Skin epidermis (tissue), 12 donors: ENCODE results near the gene AVPI1.
"Not testable (repeated sequence)": the region's sequence is repeated elsewhere in the genome, so short reads cannot be mapped to it uniquely, and the experiment has no call there.

Source experiments
- H3K27ac ChIP-seq, 21 experiments: fragments of 200-600 bp; sonication (generic) in 11 of 21; one replicate each; pipeline ENCODE4 v1.5.0; 2020; ENCODE audit warnings: mild to moderate bottlenecking in 3 of 21, inconsistent platforms in 2 of 21, moderate library complexity in 2 of 21
- H3K4me3 ChIP-seq, 7 experiments: fragments of 200-600 bp; sonication (generic) in 2 of 7; one replicate each; pipeline ENCODE4 v1.5.0; 2020; ENCODE audit warnings: inconsistent platforms in 2 of 7, mild to moderate bottlenecking in 2 of 7, moderate library complexity in 1 of 7

AVPI1 gene

DNA sequence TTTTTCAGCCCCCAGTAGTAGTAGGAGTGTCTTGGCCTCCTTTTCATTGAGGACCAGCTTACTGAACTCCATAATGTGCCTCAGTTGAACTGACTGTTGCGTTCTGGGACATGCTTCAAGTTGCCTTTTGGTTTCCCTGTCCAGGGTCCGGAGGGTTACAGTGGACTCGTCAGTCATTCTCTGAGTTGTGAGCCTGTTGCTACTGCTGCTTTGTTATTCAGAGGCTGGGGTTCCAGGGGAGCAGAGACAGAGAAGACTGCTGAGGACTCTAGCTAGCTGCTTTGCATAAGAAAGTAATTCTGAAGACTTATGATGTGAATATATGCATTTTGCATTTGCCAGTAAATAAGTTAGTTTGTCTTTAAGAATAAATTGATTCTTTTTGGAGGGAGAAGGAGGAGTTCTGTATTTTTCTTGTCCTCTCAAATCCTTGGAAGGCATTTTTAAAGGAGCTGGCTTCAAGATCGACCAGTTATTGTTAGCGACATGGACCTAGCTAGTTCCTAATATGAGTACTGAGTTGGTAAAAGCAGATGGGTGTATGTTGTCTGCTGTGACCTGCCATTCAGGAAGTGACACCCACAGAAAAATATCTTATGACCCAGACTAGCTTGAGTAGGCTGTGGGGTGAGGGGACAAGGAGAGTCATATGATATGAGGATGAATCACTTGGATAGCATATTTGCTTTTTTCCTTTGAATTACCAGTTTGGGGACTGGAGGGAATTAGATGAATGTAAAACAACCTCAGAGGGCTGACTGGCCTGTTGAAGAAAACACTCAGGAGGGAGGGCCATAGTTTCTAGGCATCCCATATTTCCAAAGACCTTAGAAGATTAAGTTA, 38.3 kb downstream of the AVPI1 start:
- Histone ChIP-seq H3K27ac (peak overlapping the region in 20 of 21 experiments; percentile 17 to 88 (median 77)), H3K4me3 (no peak overlapping the region)

DNA sequence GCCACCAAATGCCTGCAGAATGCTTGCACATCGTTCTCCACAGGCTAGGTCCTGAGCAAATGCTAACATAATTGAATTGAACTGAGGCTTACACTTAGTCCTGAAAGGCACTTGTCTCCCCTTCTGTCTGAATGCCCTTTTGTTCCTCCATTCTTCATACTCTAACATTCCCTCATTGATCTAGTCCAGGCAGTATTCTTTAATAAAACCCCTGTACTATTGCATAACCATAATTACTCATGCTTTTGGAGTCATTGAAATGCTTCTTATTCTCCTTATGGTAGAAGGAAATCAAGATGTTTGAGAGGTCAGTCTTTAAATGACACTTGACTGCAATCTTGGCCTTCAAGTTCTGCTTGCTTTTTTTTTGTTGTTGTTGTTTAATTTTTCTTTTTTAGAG, 39.5 kb downstream of the AVPI1 start:
- H3K27ac ChIP-seq, result peak overlapping the region in 12 of 21 experiments; percentile 65 to 88 (median 82)
- H3K4me3 ChIP-seq, result no peak overlapping the region

DNA sequence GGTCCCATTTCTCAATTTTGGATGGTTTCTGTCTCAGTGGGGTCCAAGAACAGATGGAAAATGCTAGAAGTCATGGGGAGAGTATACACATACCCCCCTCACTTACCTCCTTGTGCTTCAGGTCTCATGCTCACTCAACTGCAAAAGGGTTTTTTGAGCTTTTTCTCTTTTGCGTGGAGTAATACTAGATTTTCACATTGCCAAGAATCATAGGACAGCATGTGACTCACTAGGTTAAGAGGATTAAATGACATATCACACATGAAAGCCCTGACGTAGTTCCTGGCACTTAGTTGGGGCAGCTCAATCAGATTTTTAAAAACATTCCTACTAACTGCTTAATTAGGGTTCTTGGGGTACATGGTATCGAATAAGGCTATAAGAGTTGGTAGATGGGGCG, 42.1 kb downstream of the AVPI1 start:
- H3K4me3 ChIP-seq, result no peak overlapping the region
- no peak overlapping the region for H3K27ac ChIP-seq

DNA sequence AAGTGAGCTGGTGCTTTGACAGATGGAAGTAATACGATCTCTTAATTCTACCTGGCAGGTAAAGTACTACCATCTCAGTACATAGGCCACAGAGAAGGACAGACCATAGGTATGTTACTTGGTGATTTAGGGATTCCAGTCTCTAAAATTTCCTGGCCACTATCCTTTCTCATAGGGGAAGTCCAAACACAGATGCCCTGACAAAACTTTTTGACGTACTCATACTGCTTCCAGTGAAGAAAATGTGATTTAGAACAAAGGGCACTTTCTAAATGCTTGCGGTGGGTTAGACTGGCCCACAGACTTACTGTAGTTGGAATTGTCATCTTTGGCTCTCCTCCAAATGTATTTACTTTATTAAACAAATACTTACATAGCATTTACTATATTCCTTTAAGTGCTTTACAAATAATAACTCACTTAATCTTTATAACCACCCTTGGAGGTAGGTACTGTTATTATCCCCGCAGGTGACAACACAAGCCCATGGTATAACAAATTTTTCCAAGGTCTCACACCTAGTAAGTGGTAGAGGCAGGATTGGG, 43.5 kb downstream of the AVPI1 start:
- peak overlapping the region in 1 of 21 experiments; percentile 11 for H3K27ac ChIP-seq

DNA sequence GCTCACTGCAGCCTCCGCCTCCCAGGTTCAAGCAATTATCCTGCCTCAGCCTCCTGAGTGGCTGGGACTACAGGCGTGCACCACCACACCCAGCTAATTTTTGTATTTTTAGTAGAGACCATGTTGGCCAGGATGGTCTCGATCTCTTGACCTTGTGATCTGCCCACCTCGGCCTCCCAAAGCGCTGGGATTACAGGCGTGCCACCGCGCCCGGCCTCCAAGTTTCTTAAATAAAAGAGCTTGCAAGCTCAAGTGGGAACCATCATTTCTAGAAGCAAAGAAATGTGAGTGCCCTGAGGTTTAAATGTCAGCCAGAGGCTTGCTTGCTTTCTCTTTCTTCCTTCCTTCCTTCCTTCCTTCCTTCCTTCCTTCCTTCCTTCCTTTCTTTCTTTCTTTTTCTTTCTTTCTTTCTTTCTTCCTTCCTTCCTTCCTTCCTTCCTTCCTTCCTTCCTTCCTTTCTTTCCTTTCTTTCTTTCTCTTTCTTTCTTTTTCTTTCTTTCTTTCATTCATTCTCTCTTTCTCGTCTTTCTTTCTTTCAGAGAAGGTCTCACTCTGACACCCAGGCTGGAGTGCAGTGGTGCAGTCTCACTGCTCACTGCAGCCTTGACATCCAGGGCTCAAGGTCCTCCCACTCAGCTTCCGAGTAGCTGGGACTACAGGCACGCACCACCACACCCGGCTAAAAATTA, 44.4 kb downstream of the AVPI1 start:
- peak overlapping the region in 5 of 21 experiments; percentile 73 to 92 (median 92) for H3K27ac ChIP-seq
- H3K4me3 ChIP-seq, result peak overlapping the region in 1 of 7 experiments; percentile 80

More for the DNA sequence above, 43.5 kb downstream of the AVPI1 start:
- H3K4me3 ChIP-seq, result no peak overlapping the region

DNA sequence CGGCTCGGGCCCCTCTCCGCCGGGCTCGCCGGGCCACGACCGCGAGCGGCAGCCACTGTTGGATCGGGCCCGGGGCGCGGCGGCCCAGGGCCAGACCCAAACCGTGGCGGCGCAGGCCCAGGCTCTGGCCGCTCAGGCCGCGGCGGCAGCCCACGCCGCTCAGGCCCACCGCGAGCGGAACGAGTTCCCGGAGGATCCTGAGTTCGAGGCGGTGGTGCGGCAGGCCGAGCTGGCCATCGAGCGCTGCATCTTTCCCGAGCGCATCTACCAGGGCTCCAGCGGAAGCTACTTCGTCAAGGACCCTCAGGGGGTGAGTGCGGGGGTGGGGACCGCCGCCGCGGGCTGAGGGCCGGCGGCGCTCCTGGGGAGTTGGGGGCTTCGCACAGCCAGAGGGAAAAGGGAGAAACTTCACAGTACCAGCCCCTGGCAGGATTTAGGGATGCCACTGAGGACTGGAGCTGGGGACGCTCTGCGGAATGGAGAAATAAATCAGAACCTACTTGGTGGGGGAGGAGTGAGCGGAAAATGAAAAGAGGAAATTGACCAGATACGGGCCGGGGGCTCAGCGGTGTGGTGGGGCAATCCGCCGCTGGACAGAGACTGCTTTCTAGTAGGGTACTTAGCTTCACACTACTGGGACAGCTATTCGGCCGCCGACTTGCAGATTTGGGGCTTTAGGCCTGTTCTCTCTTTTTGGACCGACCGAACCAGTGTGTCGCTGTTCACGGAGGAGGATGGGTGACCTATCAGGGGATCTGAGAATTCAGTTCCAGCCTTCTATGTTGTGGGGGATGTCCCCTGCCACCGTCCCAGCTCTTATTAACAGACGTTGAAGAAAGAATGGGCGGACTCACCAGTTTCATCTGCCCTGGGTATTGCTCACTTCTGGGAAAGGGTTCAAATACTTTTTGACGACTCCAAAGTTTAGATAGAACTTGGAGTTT, 45.9 kb downstream of the AVPI1 start:
- Histone ChIP-seq H3K27ac (peak overlapping the region; percentile 39 to 93 (median 85)), H3K4me3 (peak overlapping the region; percentile 54 to 89 (median 72))

DNA sequence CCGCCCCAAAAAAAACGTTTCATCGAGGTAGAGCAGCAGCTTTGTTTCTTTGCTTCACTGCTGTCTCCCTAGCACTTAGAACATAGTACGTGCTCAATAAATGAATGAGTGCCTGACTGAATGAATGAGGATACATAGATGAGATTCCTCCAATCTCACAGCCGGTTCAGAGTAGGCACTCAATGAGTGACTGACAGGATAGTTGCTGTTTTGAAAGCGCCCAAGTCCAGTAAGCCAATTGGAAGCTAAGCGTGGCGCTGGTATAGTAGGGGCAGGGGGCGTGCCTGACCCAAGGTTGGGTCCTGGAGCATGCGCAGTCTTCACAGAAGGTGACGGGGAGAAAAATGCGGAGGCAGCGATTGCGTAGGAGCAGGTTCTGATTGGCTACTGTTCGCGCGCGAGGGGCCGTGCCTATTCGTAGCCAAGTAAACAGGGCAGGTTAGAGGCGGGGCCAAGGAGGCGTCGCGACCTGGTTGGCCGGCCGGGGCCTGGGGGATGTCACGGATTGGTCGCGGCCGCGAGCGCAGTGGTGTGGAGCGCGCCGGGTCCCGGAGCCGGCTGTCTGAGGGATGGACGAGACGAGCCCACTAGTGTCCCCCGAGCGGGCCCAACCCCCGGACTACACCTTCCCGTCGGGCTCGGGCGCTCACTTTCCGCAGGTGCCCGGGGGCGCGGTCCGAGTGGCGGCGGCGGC, 46.7 kb downstream of the AVPI1 start, which contains the start of gene PI4K2A:
Gene PI4K2A (plus strand): TSS at position 498 of the 694 bp plus-strand sequence. CDS start 72 bp downstream, at position 570.
- Histone ChIP-seq H3K27ac (peak within 1 kb of the TSS; percentile 39 to 93 (median 85)), H3K4me3 (peak within 1 kb of the TSS; percentile 54 to 89 (median 72))

DNA sequence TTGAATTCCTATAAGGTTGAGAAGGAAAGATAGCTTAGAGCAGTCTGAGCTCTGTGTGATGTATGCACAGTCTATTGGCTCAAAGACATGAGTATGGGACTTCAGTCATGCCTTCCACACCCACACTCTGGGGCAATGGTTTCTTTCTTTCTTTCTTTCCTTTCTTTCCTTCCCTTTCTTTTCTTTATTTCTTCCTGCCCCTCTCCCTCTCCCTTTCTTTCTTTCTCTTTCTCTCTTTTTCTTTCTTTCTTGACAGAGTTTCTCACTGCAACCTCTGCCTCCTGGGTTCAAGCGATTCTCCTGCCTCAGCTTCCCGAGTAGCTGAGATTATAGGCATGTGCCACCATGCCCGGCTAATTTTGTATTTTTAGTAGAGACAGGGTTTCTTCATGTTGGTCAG, 48.0 kb downstream of the AVPI1 start:
- not testable (repeated sequence) for H3K4me3 ChIP-seq, H3K27ac ChIP-seq

DNA sequence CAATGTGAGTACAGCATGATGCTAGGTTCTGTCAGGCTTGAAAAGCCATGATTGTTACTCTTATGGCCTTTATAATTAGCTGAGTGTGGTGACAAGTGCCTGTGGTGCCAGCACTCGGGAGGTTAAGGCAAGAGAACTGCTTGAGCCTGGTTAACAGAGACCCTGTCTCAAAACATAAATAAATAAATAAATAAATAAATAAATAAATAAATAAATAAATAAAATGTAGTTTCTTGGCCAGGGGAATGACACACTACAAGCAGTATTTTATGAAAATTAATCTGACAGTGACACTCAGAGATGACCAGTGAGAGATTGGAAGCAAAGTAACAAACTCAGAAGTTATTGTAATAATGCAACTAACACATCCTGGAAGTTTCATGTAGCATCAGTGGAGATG, 51.5 kb downstream of the AVPI1 start:
- H3K4me3 ChIP-seq, result no peak overlapping the region
- H3K27ac ChIP-seq, result no peak overlapping the region

DNA sequence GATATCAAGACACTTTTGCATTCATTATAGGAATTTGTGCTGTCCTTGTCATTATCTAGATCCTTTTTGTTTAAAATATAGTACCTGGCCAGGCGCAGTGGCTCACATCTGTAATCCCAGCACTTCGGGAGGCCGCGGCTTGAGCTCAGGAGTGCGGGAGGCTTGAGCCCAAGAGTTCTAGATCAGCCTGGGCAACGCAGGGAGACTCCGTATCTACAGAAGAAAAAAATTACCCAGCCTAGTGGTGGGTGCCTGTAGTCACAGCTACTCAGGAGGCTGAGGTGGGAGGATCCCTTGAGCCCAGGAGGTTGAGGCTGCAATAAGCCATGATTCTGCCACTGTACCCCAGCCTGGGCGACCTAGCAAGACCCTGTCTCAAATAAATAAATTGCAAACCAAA, 53.1 kb downstream of the AVPI1 start:
- Histone ChIP-seq H3K4me3 (peak overlapping the region in 6 of 7 experiments; percentile 48 to 80 (median 62)), H3K27ac (peak overlapping the region in 9 of 21 experiments; percentile 48 to 68 (median 60))

DNA sequence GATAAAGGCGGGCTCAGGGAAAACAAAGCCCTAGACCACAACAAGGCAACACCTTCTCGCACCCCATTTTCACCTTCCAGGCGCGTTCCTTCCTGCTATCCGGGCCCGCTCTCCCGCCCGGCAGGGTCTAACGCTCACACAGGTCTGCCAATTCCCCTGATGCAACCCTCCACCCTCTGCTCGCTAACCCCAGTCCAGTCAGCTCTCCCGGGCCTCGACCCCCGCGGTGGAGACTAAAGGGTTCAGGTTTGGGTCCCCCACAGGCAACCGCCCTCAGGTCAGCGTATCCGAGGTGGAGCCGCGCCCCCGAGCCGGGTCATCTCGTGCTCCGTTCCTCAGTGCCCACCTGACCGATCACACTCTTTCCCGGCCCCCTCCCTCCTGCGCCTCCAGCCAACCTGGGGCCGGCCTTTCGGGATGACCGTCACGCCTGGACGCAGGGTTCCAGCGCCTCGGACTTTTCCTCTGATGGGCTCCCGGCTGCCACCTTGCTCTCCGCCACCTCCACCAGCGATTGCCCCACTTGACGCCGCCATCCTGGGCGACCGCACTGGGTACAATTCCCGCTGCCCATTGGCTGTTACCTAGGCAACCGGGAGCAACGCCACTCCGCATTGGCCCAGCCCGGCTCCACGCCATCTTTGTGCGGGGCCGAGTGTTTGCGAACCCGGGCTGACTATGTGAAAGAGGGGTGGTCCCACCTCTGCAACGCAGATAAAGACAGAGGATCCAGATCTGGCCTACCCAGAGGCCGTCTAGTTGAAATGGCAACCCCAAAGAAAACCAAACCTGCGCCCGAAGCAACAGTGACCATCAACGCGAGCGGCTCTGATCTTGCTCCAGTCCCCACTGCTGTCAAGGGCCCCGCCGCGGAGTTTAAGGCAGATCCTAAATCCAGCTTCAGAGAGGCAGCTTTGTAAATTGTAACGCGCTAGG, 53.8 kb downstream of the AVPI1 start, which contains the start of gene MORN4:
Gene MORN4 (minus strand): TSS at position 552 of the 936 bp plus-strand sequence. CDS start 13,847 bp downstream, outside the sequence.
- Histone ChIP-seq H3K4me3 (peak within 1 kb of the TSS; percentile 48 to 80 (median 62)), H3K27ac (peak within 1 kb of the TSS in 16 of 21 experiments; percentile 3 to 68 (median 50))

DNA sequence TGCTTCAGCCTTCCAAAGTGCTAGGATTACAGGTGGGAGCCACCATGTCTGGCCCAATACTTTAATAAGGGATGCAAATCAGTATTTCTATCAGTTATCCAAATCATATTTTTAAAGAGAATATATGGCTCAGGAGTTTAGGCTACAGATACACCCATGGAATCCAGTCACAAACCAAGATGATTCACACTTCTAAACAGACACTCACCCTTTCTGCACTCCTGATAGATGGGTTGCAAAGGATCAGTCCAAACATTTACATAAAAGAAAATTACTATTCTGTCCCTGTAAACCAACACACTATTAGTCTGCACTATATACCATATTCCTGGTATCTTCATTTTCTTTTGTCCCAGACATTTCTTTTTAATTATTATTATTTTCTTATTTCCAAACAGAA, 55.9 kb downstream of the AVPI1 start:
- Histone ChIP-seq H3K4me3 (no peak overlapping the region), H3K27ac (no peak overlapping the region)

DNA sequence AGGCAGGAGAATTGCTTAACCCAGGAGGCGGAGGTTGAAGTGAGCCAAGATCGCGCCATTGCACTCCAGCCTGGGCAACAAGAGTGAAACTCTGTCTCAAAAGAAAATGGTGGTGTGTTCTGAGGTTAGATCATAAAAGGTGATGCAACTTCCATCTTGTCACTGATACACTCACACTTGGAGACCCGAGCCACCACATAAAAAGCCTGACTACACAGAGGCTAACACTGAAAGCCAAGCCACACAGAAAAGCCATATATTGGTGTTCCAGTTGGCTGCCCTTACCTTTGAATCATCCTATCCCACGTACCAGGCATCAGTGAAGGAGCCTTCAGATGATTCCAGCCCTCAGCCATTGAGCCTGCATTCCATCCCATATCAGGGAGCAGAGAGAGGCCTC, 57.8 kb downstream of the AVPI1 start:
- H3K27ac ChIP-seq, result no peak overlapping the region
- no peak overlapping the region for H3K4me3 ChIP-seq

DNA sequence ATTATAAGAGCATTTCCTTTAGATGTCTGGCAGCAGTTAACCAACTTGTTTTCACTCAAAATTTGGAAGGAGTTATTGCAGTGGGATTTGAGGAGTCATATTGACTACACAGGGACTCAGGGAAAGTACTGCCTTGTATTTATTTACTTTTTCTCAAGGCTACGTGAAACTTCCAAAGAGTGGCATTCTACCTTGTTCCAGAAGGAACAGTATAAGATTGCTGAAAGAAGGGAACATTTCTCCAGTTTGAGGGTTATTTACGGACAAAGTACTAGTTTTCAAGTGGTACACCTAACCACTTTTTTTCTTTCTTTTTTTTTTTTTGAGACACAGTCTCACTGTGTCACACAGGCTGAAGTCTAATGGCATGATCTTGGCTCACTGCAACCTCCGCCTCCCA, 58.8 kb downstream of the AVPI1 start:
- H3K4me3 ChIP-seq, result no peak overlapping the region
- no peak overlapping the region for H3K27ac ChIP-seq

DNA sequence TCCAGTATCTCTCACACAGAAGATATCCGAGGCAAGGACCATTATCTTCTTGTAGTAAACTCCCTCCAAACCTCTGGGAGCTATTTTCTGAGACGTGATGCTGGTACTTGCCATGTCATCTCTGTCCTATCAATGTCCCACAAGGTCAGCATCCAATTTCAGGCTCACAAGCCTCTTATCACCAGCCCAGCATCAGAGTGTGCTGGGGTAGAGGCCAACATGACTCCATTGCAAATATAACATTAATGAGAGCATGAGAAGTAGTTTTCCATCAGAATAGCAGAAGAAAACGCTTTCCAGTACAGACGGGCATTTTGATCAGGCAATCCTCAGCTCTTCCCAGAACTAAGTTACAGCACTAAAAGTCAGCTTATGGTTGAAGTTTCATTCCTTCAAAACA, 59.3 kb downstream of the AVPI1 start:
- H3K27ac ChIP-seq, result no peak overlapping the region

More for the DNA sequence above, 59.3 kb downstream of the AVPI1 start:
- no peak overlapping the region for H3K4me3 ChIP-seq
